BJ (cell line): ENCODE measurements around the gene OFD1. TPM values are rescaled to one million over a fixed set of nuclear protein-coding genes. Genes with fewer than 3 reads are reported as not detected.

Experiments used
- CTCF ChIA-PET: fragments of 350-600 bp; formaldehyde crosslinking; extraction: SDS; loops from one replicate; lab custom pipeline; 2021; ENCODE audit warnings: antibody characterized with exemption, inconsistent platforms; lab: Yijun Ruan, JAX
- POLR2A ChIA-PET: fragments of 300-600 bp; sonication (Branson Sonifier 250); formaldehyde crosslinking; extraction: SDS; loops from one replicate; lab custom pipeline; 2021; ENCODE audit warnings: antibody characterized with exemption; lab: Charles Lee
- DNase-seq: peaks from one replicate; pipeline ENCODE4 v3.0.0-alpha.2; 2011; ENCODE audit warnings: low read depth
- H3K27me3 ChIP-seq: 2 replicates; pipeline ENCODE4 v1.6.0; 2011; ENCODE audit warnings: low read length; ENCODE audit not compliant: control insufficient read depth, insufficient read depth
- H3K36me3 ChIP-seq: 2 replicates; pipeline ENCODE4 v1.5.1; 2011; ENCODE audit warnings: low read length; ENCODE audit not compliant: control insufficient read depth, insufficient read depth
- H3K4me3 ChIP-seq: 2 replicates; pipeline ENCODE4 v1.5.1; 2011; ENCODE audit warnings: low read depth, mild to moderate bottlenecking, control low read depth, low read length
- polyA plus RNA-seq: library from polyadenylated mRNA; depleted of rRNA; stranded (reverse); fragments of >200 nt; gene quantifications from 2 replicates; pipeline ENCODE4 v1.2.3, GENCODE V29; 2011
- TF ChIP-seq, protein P1 (sequence below): IDR thresholded peaks from 2 replicates; pipeline ENCODE4 v1.5.1; 2011; ENCODE audit warnings: low read depth, mild to moderate bottlenecking, control low read depth, inconsistent platforms, low read length, moderate library complexity; ENCODE audit not compliant: insufficient read depth

Gene OFD1
- polyA plus RNA-seq, 1 experiment, result 4.9 TPM

DNA sequence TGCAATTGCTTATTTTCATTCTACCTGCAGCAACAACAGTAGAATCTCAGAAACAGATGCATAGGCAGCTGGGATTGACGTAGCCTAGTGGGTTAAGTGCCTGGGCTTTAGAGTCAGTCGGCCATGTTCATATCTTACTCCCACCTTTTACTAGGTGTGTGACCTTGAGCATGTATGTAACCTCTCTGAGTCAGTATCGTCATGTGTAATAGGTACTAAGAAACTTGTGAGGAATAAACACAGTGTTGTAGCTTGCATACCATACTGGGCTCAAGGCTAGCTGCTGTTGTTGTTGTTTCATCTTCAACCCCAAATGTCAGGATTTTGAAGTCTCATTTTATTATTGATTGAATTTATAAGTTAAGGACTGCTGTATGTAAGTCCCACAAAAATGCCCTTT lies 31.4 kb upstream of the OFD1 start:
- POLR2A ChIA-PET, result no interaction called here
- TF ChIP-seq, protein P1, sequence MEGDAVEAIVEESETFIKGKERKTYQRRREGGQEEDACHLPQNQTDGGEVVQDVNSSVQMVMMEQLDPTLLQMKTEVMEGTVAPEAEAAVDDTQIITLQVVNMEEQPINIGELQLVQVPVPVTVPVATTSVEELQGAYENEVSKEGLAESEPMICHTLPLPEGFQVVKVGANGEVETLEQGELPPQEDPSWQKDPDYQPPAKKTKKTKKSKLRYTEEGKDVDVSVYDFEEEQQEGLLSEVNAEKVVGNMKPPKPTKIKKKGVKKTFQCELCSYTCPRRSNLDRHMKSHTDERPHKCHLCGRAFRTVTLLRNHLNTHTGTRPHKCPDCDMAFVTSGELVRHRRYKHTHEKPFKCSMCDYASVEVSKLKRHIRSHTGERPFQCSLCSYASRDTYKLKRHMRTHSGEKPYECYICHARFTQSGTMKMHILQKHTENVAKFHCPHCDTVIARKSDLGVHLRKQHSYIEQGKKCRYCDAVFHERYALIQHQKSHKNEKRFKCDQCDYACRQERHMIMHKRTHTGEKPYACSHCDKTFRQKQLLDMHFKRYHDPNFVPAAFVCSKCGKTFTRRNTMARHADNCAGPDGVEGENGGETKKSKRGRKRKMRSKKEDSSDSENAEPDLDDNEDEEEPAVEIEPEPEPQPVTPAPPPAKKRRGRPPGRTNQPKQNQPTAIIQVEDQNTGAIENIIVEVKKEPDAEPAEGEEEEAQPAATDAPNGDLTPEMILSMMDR, result no peak
- Histone ChIP-seq H3K27me3 (no peaks in the 10 kb centered on the region), H3K36me3 (no peaks in the 10 kb centered on the region; the same call in 1 of the 2 replicates), H3K4me3 (no peak overlapping the region)
- CTCF ChIA-PET, result no interaction called here
- DNase-seq, result no peak

DNA sequence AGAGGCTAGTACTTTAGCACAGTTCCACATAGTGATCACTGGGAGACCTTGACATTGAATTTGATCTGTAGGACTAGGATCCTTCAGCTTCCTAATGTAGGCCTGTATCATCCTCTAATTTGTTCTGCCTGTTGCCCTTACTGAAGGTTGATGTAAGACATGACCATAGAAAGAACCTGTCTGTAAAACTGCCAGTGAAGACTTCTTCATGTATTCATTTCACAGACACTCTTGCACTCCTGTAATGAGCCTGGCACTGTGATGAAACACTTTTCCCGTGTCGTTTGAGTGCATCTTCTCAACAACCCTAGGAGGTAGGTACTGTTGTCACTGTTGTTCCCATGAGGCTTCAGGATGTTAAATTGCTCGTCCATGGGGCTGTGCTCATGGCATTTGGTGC lies 31.0 kb upstream of the OFD1 start:
- ChIA-PET CTCF (no interaction called here), POLR2A (no interaction called here)
- Histone ChIP-seq H3K27me3 (no peaks in the 10 kb centered on the region), H3K36me3 (no peaks in the 10 kb centered on the region; the same call in 1 of the 2 replicates), H3K4me3 (no peak overlapping the region)
- DNase-seq, result no peak
- TF ChIP-seq, protein P1, result no peak

DNA sequence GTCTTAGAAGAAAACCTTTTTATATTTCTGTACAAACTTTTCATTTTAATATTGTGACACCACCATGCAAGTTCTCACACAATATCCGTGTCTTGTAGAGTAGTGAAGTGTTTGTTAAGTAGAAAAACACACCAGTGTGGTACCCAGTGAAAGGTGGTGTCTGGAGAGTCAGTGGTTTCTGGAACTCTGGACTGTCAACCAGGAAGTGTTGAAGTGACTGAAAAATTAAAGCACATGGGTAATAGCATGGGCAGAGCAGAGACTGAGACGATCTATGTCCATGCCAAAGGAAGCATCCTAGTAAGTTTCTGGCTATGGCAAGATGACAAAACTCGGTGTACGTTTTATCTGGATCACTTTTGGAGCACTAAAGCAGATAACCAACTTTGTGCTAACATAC lies 23.4 kb upstream of the OFD1 start:
- H3K27me3 ChIP-seq, result no peaks in the 10 kb centered on the region
- DNase-seq, result no peak
- peaks cover 4% of the 10 kb centered on the region for H3K36me3 ChIP-seq
- no peak overlapping the region for H3K4me3 ChIP-seq
- TF ChIP-seq, protein P1, result no peak
- CTCF ChIA-PET, result no interaction called here
- POLR2A ChIA-PET, result no interaction called here

DNA sequence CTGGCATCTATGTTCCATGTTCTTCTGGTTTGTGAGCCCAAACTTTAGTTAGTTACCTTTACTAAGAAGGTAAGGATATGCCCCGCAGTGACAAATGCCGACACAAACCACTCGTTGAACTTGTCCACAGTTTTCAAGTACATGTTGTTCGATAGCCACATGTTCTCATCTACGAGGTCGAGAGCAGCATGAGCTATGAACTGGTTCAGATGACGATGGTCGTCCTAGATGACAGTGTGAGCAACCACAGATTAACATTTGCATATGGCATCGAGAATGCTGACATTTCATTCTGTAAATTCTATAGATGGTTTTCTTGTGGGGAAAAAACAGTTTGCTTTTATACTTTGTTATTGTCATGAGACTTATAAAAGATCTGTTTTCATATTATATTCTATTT lies 18.1 kb upstream of the OFD1 start:
- H3K27me3 ChIP-seq, result no peaks in the 10 kb centered on the region
- no peak for DNase-seq
- TF ChIP-seq, protein P1, result no peak
- no peak overlapping the region for H3K4me3 ChIP-seq
- POLR2A ChIA-PET, result no interaction called here
- CTCF ChIA-PET, result no interaction called here
- H3K36me3 ChIP-seq, result no peaks in the 10 kb centered on the region; the same call in 1 of the 2 replicates

DNA sequence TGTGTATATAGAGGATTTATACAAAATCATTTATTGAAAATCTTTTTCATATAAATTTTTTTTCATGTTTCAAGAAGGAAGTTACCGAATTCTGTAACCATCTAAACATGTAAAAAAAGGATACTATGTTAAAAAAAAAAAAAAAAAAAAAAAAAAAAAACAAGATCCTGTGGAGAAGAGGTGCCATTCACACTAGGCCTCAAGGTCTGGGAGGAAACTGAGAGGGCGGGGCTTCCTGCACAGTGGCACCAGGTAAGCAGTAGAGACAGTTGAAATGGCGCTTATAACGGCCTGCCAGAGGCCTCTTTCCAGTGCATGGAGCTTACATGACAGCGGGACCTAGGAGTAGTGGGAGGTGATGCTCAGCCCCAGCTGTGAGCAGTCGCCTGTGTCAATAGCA lies 17.6 kb upstream of the OFD1 start:
- TF ChIP-seq, protein P1, result no peak
- POLR2A ChIA-PET, result no interaction called here
- CTCF ChIA-PET, result no interaction called here

More for the DNA sequence above, 17.6 kb upstream of the OFD1 start:
- Histone ChIP-seq H3K27me3 (no peaks in the 10 kb centered on the region), H3K36me3 (no peaks in the 10 kb centered on the region; the same call in 1 of the 2 replicates), H3K4me3 (no peak overlapping the region)
- DNase-seq, result no peak
